Caco-2 (cell line): ENCODE results near the gene MED19. TPM values are rescaled to one million over a fixed set of nuclear protein-coding genes. Genes with fewer than 3 reads are reported as not detected.

Experiments used
- BruUV-seq: library from RNA; stranded (reverse); fragments of 400-500 nt; replicated peaks from 2 replicates; lab custom pipeline; 2021; lab: Mats Ljungman, UMichigan
- CTCF ChIA-PET: fragments of 300-600 bp; sonication (Branson Sonifier 250); formaldehyde crosslinking; loops from one replicate; lab custom pipeline; 2022; ENCODE audit warnings: antibody characterized with exemption; lab: Charles Lee
- POLR2A ChIA-PET: fragments of 300-600 bp; sonication (Branson Sonifier 250); formaldehyde crosslinking; loops from one replicate; lab custom pipeline; 2022; ENCODE audit warnings: antibody characterized with exemption; lab: Charles Lee
- DNase-seq, 2 experiments: peaks; one replicate each; pipeline versions ENCODE4 v3.0.0 to v3.0.0-alpha.2; 2020 to 2022
- H3K27me3 ChIP-seq: replicated peaks from 2 replicates; pipeline ENCODE4 v1.6.0; 2011; ENCODE audit warnings: low read length; ENCODE audit not compliant: control insufficient read depth, insufficient read depth
- H3K36me3 ChIP-seq: 2 replicates; pipeline ENCODE4 v1.5.1; 2011; ENCODE audit warnings: low read length; ENCODE audit not compliant: control insufficient read depth, insufficient read depth
- H3K4me1 ChIP-seq: fragments of 250-450 bp; sonication (Bioruptor Pico); 2 replicates; pipeline ENCODE4 v1.5.1; 2020; ENCODE audit warnings: mild to moderate bottlenecking
- H3K4me3 ChIP-seq: 2 replicates; pipeline ENCODE4 v1.5.1; 2011; ENCODE audit warnings: low read depth, mild to moderate bottlenecking, control low read depth, low read length
- H3K9me3 ChIP-seq: fragments of 250-450 bp; sonication (Bioruptor Pico); 2 replicates; pipeline ENCODE4 v1.5.1; 2020; ENCODE audit warnings: mild to moderate bottlenecking, moderate library complexity
- H3K27ac Mint-ChIP-seq: one replicate; pipeline ENCODE4 v1.8.0; 2022; ENCODE audit warnings: mixed read lengths; ENCODE audit not compliant: unreplicated experiment
- H3K27me3 Mint-ChIP-seq: one replicate; pipeline ENCODE4 v1.8.0; 2022; ENCODE audit warnings: mixed read lengths; ENCODE audit not compliant: insufficient read depth, unreplicated experiment
- H3K36me3 Mint-ChIP-seq: one replicate; pipeline ENCODE4 v1.8.0; 2022; ENCODE audit warnings: mild to moderate bottlenecking, mixed read lengths; ENCODE audit not compliant: insufficient read depth, unreplicated experiment
- H3K4me1 Mint-ChIP-seq: one replicate; pipeline ENCODE4 v1.8.0; 2022; ENCODE audit warnings: low read depth, mixed read lengths; ENCODE audit not compliant: unreplicated experiment
- H3K4me3 Mint-ChIP-seq: one replicate; pipeline ENCODE4 v1.8.0; 2022; ENCODE audit warnings: mild to moderate bottlenecking, moderate library complexity, mixed read lengths; ENCODE audit not compliant: unreplicated experiment
- H3K9me3 Mint-ChIP-seq: one replicate; pipeline ENCODE4 v1.8.0; 2022; ENCODE audit warnings: mixed read lengths; ENCODE audit not compliant: unreplicated experiment
- intact Hi-C: fragments of 100-400 bp; cut with micrococcal nuclease; formaldehyde crosslinking; loops from one replicate; pipeline ENCODE4 v1.10.0; 2022; ENCODE audit not compliant: unreplicated experiment
- total RNA-seq: library from RNA; stranded (reverse); gene quantifications from 2 replicates; pipeline ENCODE4 v1.2.3, GENCODE V29; 2022
- TF ChIP-seq, protein P1 (sequence below), 2 experiments: fragments of 200-600 bp in 1 of 2; IDR thresholded peaks; 1 replicate in 1 of 2; 2 replicates in 1 of 2; pipeline versions ENCODE4 v1.5.1 to v1.8.0; 2011 to 2022; ENCODE audit warnings: antibody characterized with exemption in 1 of 2, control low read depth in 1 of 2, inconsistent platforms in 1 of 2, low read depth in 1 of 2, low read length in 1 of 2, mild to moderate bottlenecking in 1 of 2, moderate library complexity in 1 of 2; ENCODE audit not compliant: insufficient read depth in 1 of 2, severe bottlenecking in 1 of 2, unreplicated experiment in 1 of 2

Gene MED19
- total RNA-seq, 1 experiment from 2014 or later: 29.7 TPM

DNA sequence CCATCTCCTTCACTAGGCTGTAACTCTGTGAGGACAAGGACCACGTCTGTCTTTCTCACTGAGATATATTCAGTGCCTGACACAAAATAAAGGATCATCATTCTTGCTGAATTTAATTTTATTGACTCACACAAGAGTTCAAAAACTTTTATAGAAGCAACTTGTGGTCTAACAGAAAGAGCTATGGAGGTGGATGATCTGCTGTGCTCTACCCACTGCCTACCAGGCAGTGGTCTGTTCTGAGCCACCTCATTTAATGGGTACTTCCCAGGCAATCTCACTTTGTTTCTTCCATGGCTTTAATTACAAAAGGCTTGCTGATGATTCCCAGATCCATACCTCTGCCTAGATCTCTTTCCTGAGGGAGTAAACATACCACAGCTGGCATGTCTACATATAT, 34.9 kb upstream of the MED19 start:
- Histone ChIP-seq H3K4me3 (no peak overlapping the region), H3K27me3 (no peaks in the 10 kb centered on the region), H3K36me3 (peaks cover 4% of the 10 kb centered on the region; the same call in 1 of the 2 replicates), H3K9me3 (no peaks in the 10 kb centered on the region), H3K4me1 (peaks cover 10% of the 10 kb centered on the region)
- CTCF ChIA-PET: no interaction called here
- TF ChIP-seq, protein P1, sequence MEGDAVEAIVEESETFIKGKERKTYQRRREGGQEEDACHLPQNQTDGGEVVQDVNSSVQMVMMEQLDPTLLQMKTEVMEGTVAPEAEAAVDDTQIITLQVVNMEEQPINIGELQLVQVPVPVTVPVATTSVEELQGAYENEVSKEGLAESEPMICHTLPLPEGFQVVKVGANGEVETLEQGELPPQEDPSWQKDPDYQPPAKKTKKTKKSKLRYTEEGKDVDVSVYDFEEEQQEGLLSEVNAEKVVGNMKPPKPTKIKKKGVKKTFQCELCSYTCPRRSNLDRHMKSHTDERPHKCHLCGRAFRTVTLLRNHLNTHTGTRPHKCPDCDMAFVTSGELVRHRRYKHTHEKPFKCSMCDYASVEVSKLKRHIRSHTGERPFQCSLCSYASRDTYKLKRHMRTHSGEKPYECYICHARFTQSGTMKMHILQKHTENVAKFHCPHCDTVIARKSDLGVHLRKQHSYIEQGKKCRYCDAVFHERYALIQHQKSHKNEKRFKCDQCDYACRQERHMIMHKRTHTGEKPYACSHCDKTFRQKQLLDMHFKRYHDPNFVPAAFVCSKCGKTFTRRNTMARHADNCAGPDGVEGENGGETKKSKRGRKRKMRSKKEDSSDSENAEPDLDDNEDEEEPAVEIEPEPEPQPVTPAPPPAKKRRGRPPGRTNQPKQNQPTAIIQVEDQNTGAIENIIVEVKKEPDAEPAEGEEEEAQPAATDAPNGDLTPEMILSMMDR (IDR thresholded peaks at IDR 0.05; ENCODE audit: insufficient read depth in 1 of 2, low read depth in 1 of 2, low read length in 1 of 2, severe bottlenecking in 1 of 2, unreplicated experiment in 1 of 2): no peak
- peaks cover 50% of the 10 kb centered on the region for H3K36me3 Mint-ChIP-seq
- no peak overlapping the region for H3K27ac Mint-ChIP-seq
- no peaks in the 10 kb centered on the region for H3K27me3 Mint-ChIP-seq
- DNase-seq: no peak
- BruUV-seq: no TSS peak
- H3K4me3 Mint-ChIP-seq: no peak overlapping the region
- intact Hi-C loops: no loop called here
- peaks cover 7% of the 10 kb centered on the region for H3K4me1 Mint-ChIP-seq
- no peaks in the 10 kb centered on the region for H3K9me3 Mint-ChIP-seq
- POLR2A ChIA-PET: interaction anchor here (0.6 kb wide), 1 partner anchor 105 kb away, joined by 3 read pairs; no protein-coding TSS in a partner anchor

DNA sequence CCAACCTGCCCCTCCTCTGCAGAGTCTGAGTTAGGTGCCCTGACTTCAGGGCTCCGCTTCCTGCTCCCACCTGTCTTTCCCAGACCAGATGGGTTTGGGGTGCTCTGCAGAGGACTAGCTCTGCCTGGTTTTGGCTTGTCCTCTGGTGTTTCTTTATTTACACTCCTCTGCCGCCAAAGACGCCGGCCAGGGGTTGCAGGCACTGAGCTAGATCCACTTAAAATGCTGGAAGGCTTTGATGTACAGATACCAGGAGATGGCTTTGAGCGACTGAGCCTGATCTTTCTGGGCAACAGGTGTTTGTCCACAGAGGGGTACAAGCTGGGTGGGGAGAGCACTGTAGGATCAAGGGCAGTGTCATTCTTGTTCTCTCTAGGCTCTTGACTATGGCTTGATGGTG, 33.2 kb upstream of the MED19 start:
- Mint-ChIP-seq H3K27me3 (no peaks in the 10 kb centered on the region), H3K4me1 (no peaks in the 10 kb centered on the region), H3K4me3 (no peak overlapping the region), H3K27ac (no peak overlapping the region), H3K9me3 (no peaks in the 10 kb centered on the region), H3K36me3 (peaks cover 65% of the 10 kb centered on the region)
- TF ChIP-seq, protein P1 (IDR thresholded peaks at IDR 0.05; ENCODE audit: insufficient read depth in 1 of 2, low read depth in 1 of 2, low read length in 1 of 2, severe bottlenecking in 1 of 2, unreplicated experiment in 1 of 2): no peak
- no peaks in the 10 kb centered on the region for H3K27me3 ChIP-seq
- H3K4me1 ChIP-seq: peaks cover 5% of the 10 kb centered on the region
- ChIA-PET POLR2A (no interaction called here), CTCF (interaction anchor here (0.6 kb wide), 1 partner anchor 12 kb away, joined by 5 read pairs; no protein-coding TSS in a partner anchor)
- no peak for DNase-seq
- no peak overlapping the region for H3K4me3 ChIP-seq
- BruUV-seq: no TSS peak
- intact Hi-C loops: no loop called here
- no peaks in the 10 kb centered on the region for H3K9me3 ChIP-seq
- peaks cover 4% of the 10 kb centered on the region; the same call in 1 of the 2 replicates for H3K36me3 ChIP-seq

DNA sequence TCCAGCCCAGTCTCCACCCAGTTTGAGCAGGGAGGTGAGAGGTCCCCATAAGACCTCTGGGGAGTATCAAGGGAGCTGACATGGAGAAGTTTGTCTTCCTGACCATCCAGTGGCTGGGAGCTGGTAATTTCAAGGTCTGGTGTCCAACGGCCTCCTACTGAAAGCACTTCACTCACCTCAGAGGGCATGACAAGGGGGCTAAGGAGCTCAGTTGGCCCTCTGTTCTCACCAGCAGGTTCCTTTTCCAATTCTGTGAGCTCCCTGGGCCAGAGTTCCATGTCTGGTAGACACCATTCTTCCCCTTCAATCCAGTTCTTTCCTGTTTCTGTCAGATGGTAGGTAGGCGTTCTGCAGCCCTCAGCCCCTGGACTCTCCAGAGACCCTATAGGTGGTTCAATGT, 32.3 kb upstream of the MED19 start:
- CTCF ChIA-PET: no interaction called here
- intact Hi-C loops: no loop called here
- DNase-seq: no peak
- no peak overlapping the region for H3K27ac Mint-ChIP-seq
- no TSS peak for BruUV-seq
- POLR2A ChIA-PET: interaction anchor here (0.5 kb wide), 1 partner anchor 13 kb away, joined by 6 read pairs; no protein-coding TSS in a partner anchor
- no peaks in the 10 kb centered on the region for H3K27me3 Mint-ChIP-seq
- no peak overlapping the region for H3K4me3 ChIP-seq
- no peaks in the 10 kb centered on the region for H3K9me3 ChIP-seq
- H3K4me1 ChIP-seq: peaks cover 5% of the 10 kb centered on the region
- TF ChIP-seq, protein P1 (IDR thresholded peaks at IDR 0.05; ENCODE audit: insufficient read depth in 1 of 2, low read depth in 1 of 2, low read length in 1 of 2, severe bottlenecking in 1 of 2, unreplicated experiment in 1 of 2): no peak
- H3K27me3 ChIP-seq: no peaks in the 10 kb centered on the region
- H3K9me3 Mint-ChIP-seq: no peaks in the 10 kb centered on the region
- H3K36me3 Mint-ChIP-seq: peaks cover 73% of the 10 kb centered on the region
- no peak overlapping the region for H3K4me3 Mint-ChIP-seq
- peaks cover 4% of the 10 kb centered on the region; the same call in 1 of the 2 replicates for H3K36me3 ChIP-seq
- no peaks in the 10 kb centered on the region for H3K4me1 Mint-ChIP-seq
